Activated CD4-positive, CD25-positive, alpha-beta regulatory T cell (primary cell): ENCODE data around the gene ANKRD11.
"Not testable (repeated sequence)": the region's sequence is repeated elsewhere in the genome, so short reads cannot be mapped to it uniquely, and the experiment has no call there.

Experiments
- DNase-seq, 4 experiments: peaks; one replicate each; lab custom pipeline; 2025; lab: John Stamatoyannopoulos, UW

Gene ANKRD11

GRCh38 chr16:89478576-89479221 is 11.7 kb downstream of the ANKRD11 start:
- DNase-seq: no peak

DNA sequence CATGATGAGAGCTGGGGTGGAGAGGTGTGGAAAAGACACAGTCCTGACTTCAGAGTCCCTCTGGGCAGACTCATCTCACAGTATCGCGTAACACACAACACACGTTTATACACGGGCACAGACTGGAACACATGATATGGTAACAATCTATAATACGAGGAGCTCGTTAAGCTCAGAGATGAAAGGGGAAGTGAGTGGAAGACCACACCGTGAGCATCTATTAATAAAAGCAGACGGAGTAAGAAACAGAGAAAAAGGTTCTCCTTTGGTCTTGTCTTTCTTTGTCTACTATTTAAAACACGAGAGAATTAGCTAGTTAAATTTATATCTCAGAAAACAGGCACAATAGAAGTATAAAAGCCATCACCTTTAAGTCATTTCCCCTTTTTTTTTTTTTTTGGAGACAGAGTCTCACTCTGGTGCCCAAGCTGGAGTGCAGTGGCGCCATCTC is 13.5 kb downstream of the ANKRD11 start:
- no peak for DNase-seq

DNA sequence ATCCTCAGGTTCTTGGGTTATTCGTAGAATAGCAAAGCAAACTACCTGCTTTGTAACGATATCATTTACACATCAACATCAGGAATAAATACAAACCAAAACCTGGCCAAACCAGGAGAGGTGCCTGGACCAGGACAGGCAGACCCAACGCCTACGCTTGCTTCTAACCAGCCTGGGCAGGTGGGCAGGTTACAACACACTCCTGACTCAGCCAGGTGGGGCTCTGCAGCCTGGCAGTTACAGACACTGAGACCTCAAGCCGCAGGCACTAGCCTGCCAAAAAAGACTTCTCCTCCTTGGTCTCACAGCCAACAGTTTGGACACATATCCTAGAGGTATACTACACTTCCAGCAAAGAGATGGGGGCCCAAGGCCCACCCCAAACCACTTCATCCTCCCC is 14.0 kb downstream of the ANKRD11 start:
- no peak for DNase-seq

DNA sequence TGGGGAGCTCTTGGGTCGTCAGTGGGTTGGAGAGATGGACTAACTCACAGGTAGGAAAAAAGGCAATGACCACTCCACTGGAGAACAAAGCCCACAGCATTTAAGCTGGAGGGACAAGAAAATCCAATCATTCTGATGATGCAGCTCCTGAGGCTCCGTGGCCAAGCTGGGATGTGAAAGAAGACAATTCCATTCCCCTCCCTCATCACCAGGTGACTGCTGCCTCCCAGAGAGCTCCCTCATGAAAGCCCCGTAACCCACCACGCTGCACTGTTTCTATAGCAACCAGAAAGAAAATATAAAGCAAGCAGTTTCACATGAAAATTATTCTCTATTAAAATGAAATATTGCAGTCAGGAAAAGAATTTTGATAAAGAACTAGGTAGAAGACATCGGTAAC is 15.2 kb downstream of the ANKRD11 start:
- no peak for DNase-seq

DNA sequence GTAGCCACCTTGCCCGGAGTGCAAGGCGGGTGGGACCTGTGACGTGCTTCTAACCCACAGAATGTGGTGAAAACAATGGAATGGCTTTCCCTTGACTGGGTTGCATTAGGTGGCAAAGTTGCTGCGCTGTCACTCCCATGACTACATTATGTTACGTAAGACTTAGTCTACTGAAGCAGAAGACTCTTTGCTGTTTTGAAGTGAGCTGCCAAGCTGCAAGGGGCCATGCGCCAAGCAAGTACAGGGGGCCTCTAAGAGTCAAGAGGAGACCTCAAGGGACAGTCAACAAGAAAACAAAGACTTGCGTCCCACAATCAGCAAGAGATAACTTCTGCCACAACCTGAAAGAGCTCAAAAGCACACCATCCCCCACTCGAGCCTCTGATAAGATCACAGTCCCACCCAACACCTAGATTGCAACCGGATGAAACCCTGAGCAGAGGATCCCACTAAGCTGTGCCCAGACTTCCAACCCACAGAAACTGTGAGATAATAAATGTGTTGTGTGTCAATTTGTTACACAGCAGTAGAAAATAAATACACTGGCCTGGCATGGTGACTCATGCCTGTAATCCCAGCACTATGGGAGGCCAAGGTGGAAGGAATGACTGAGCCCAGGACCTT is 16.5 kb downstream of the ANKRD11 start:
- no peak for DNase-seq

GRCh38 chr16:89473136-89473712 is 17.1 kb downstream of the ANKRD11 start:
- no peak for DNase-seq

DNA sequence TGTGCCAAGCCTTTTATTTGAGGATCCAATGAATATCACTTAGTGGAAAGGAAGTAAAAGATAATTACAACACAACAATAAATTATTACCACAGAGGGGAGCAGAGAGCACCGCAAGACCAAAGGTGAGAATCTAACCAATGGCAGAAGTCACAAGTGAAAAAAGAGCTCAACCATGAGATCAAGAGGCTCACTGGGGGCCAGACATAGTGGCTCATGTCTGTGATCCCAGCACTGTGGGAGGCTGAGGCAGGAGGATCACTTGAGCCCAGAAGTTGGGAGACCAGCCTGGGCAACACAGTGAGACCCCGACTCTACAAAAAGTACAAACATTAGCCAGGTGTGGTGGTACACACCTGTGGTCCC is 17.7 kb downstream of the ANKRD11 start:
- no peak for DNase-seq

DNA sequence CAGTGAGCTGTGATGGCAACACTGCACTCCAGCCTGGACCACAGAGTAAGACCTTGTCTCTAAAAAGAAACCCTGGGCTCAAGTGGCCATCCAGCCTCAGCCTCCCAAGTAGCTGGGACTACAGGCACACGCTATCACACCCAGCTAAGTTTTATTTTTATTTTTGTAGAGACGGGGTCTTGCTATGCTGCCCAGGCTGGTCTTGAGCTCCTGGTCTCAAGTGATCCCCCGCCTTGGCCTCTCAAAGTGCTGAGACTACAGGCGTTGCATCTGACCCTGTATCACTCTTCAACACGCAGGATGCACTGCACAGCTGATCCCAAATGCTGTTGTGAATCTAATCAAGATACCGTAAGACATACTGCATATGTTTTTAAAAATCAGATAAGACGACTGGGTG is 23.0 kb downstream of the ANKRD11 start:
- no peak for DNase-seq

DNA sequence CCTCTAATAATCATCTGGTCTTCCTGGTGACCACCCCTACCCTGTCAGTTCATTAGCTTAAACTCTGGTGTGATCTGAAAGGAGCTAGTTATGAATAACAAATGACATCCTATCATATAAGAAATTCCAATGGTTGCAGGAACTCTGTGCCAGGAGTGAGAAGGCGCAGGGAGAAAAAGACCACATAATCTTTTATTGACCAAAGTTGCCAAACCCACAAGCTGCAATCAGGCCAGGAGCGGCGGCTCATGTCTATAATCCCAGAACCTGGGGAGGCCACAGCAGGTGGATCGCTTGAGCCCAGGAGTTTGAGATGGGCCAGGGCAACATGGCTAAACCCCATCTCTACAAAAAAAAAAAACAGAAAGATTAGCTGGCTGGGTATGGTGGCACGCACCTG is 23.4 kb downstream of the ANKRD11 start:
- DNase-seq: no peak

DNA sequence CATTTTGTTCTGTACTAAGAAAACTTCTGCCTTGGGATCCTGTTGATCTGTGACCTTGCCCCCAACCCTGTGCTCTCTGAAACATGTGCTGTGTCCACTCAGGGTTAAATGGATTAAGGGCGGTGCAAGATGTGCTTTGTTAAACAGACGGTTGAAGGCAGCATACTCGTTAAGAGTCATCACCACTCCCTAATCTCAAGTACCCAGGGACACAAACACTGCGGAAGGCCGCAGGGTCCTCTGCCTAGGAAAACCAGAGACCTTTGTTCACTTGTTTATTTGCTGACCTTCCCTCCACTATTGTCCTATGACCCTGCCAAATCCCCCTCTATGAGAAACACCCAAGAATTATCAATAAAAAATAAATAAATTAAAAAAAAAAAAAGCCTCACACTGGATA is 27.0 kb downstream of the ANKRD11 start:
- not testable (repeated sequence) for DNase-seq

- not testable (repeated sequence) for DNase-seq
Measured at GRCh38 chr16:89462639-89463038, 27.7 kb downstream of the ANKRD11 start.

- DNase-seq: not testable (repeated sequence)
Measured at GRCh38 chr16:89461890-89462289, 28.5 kb downstream of the ANKRD11 start.

GRCh38 chr16:89460556-89460955 is 29.8 kb downstream of the ANKRD11 start:
- DNase-seq: no peak

GRCh38 chr16:89458967-89459366 is 31.4 kb downstream of the ANKRD11 start:
- no peak for DNase-seq

DNA sequence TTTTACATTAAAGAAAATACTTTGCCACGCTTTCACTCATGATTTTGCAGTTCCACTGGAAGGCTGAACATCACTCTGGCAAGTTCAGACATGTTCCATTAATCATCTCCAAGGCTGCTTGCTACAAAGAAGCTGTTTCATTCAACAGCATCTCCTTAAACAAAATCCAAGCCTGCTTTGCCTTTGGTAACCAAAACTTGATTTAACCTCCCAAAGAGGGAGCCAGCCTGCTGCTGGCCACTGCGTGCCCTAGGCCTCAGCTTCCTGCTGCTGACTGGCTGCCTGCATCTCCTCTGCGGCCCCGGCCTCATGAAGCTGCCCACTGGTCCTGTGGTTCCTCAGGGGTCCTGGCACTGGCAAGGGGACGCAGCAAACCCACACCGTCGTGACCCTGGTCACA is 31.8 kb downstream of the ANKRD11 start:
- DNase-seq: no peak

- no peak for DNase-seq
Measured at GRCh38 chr16:89456419-89456959, 33.9 kb downstream of the ANKRD11 start.

- DNase-seq: no peak
Measured at GRCh38 chr16:89455692-89456091, 34.7 kb downstream of the ANKRD11 start.

- no peak for DNase-seq
Measured at GRCh38 chr16:89455178-89455577, 35.2 kb downstream of the ANKRD11 start.

- not testable (repeated sequence) for DNase-seq
Measured at GRCh38 chr16:89454378-89455125, 35.8 kb downstream of the ANKRD11 start.

DNA sequence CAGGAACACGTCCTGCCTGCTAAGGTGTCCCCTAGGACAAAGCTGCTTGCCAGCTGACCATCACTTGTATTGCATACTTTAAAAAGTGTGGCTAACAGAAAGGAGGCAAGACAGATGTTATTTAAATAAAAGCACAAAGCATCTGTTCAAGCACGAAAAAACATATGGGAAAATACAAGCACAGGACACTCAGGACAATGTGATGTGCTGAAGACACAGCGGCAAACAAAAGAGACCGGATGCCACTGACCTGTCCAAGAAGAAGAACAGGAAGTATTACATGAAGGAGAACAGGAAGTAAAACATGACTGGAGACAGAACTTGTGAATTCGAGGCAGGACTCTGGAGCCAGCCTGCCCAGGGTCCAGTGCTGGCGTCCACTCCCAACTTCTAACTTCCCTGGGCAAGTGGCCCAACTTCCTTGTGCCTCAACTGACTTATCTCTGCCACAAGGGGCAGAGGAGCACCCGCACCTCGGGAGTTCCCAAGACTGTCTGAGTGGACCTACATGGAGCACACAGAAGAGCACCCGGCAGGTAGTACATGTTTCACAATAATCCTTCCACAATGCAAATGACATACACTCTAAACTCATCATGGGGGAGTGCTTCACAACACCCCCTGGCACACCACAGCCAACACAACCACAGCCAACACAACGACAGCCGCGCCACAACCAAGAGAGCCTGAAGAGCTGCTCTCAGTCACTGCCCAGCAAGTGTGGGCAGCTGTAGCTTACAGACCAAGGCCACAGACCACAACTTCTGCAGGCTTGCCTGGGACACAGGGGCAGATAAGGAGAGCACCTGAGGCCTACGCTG is 36.6 kb downstream of the ANKRD11 start:
- DNase-seq: no peak

GRCh38 chr16:89452925-89453324 is 37.4 kb downstream of the ANKRD11 start:
- DNase-seq: no peak

GRCh38 chr16:89452241-89452640 is 38.1 kb downstream of the ANKRD11 start:
- DNase-seq: no peak
